GM12878 (cell line): ENCODE results near the gene RPS6KA2. TPM values are rescaled to one million over a fixed set of nuclear protein-coding genes. Genes with fewer than 3 reads are reported as not detected.

Source experiments
- ATAC-seq: fragments of 200-7000 bp; cut with Tn5 transposase; 3 replicates; pipeline ENCODE4 v1.9.1; 2020; ENCODE audit warnings: mild to moderate bottlenecking, moderate library complexity
- BruUV-seq: library from RNA; stranded (reverse); fragments of 400-500 nt; replicated peaks from 2 replicates; lab custom pipeline; 2021; lab: Mats Ljungman, UMichigan
- CTCF ChIA-PET: fragments of 300-600 bp; sonication (Branson Sonifier 250); formaldehyde crosslinking; extraction: SDS; loops from one replicate; lab custom pipeline; 2021; ENCODE audit warnings: inconsistent platforms; lab: Yijun Ruan, JAX
- POLR2A ChIA-PET: fragments of 350-600 bp; formaldehyde crosslinking; extraction: SDS; loops from one replicate; lab custom pipeline; 2021; ENCODE audit warnings: inconsistent platforms; lab: Charles Lee
- RAD21 ChIA-PET: fragments of 300-600 bp; sonication (Branson Sonifier 250); formaldehyde crosslinking; loops from one replicate; lab custom pipeline; 2023; ENCODE audit warnings: antibody characterized with exemption; ENCODE audit not compliant: unreplicated experiment; lab: Charles Lee
- SMC1A ChIA-PET: fragments of 300-600 bp; sonication (Branson Sonifier 250); formaldehyde crosslinking; loops from one replicate; lab custom pipeline; 2023; ENCODE audit not compliant: unreplicated experiment, uncharacterized antibody; lab: Charles Lee
- DNase-seq: peaks from one replicate; pipeline ENCODE4 v3.0.0-alpha.2; 2011; ENCODE audit warnings: low read depth, low spot score
- FAIRE-seq: peaks from 3 replicates; lab custom pipeline; 2011; peaks lifted over from hg19 to GRCh38; lab: Jason Lieb, UNC
- H2AFZ ChIP-seq: 2 replicates; pipeline ENCODE4 v1.6.0; 2011; ENCODE audit warnings: low read depth, low read length, control low read depth; ENCODE audit not compliant: control insufficient read depth
- H3K27ac ChIP-seq: 2 replicates; pipeline ENCODE4 v1.5.1; 2011; ENCODE audit warnings: control low read depth; ENCODE audit not compliant: control insufficient read depth, insufficient read depth
- H3K27me3 ChIP-seq, 2 experiments: replicated peaks in 1 of 2; 2 replicates each; pipeline versions ENCODE4 v1.6.0 to v1.6.1; 2011; ENCODE audit warnings: low read length in 1 of 2; ENCODE audit not compliant: control insufficient read depth in 2 of 2, insufficient read depth in 2 of 2
- H3K36me3 ChIP-seq, 2 experiments: 2 replicates each; pipeline ENCODE4 v1.5.1; 2011; ENCODE audit warnings: low read length in 1 of 2; ENCODE audit not compliant: control insufficient read depth in 2 of 2, insufficient read depth in 2 of 2
- H3K4me1 ChIP-seq: 2 replicates; pipeline ENCODE4 v1.6.1; 2011; ENCODE audit warnings: mild to moderate bottlenecking, low read length, moderate library complexity, mixed read lengths; ENCODE audit not compliant: control insufficient read depth, insufficient read depth
- H3K4me2 ChIP-seq: 2 replicates; pipeline ENCODE4 v1.6.0; 2011; ENCODE audit warnings: control low read depth; ENCODE audit not compliant: control insufficient read depth, insufficient read depth
- H3K4me3 ChIP-seq: fragments of 200-600 bp; sonication (generic); 2 replicates; pipeline ENCODE4 v1.5.1; 2016
- H3K79me2 ChIP-seq: 2 replicates; pipeline ENCODE4 v1.6.0; 2011; ENCODE audit warnings: low read length; ENCODE audit not compliant: control insufficient read depth, insufficient read depth
- H3K9ac ChIP-seq: 2 replicates; pipeline ENCODE4 v1.8.0; 2011; ENCODE audit warnings: low read length, control low read depth, mixed read lengths; ENCODE audit not compliant: control insufficient read depth, insufficient read depth
- H3K9me3 ChIP-seq: replicated peaks from 3 replicates; pipeline ENCODE4 v1.5.1; 2011; ENCODE audit warnings: mild to moderate bottlenecking, low read length; ENCODE audit not compliant: control insufficient read depth, insufficient read depth
- H4K20me1 ChIP-seq: 2 replicates; pipeline ENCODE4 v1.6.0; 2011; ENCODE audit not compliant: control insufficient read depth, insufficient read depth
- ATF2 ChIP-seq: IDR thresholded peaks from 2 replicates; pipeline ENCODE4 v1.6.1; 2012; ENCODE audit warnings: low read length, inconsistent platforms
- KAT2A ChIP-seq: conservative IDR thresholded peaks from 2 replicates; pipeline ENCODE4 v1.6.1; 2011; ENCODE audit warnings: low read depth, low read length; ENCODE audit not compliant: control insufficient read depth
- MLLT1 ChIP-seq: fragments of 450-650 bp; IDR thresholded peaks from 2 replicates; pipeline ENCODE4 v1.6.1; 2016; ENCODE audit warnings: mild to moderate bottlenecking
- NFIC ChIP-seq: IDR thresholded peaks from 2 replicates; pipeline ENCODE4 v1.6.1; 2012; ENCODE audit warnings: low read depth, mild to moderate bottlenecking, inconsistent platforms, low read length, moderate library complexity
- POLR2AphosphoS5 ChIP-seq: IDR thresholded peaks from 2 replicates; pipeline ENCODE4 v1.6.1; 2011; ENCODE audit warnings: mild to moderate bottlenecking, low read length, inconsistent platforms
- RAD21 ChIP-seq: IDR thresholded peaks from 2 replicates; pipeline ENCODE4 v1.6.1; 2011; ENCODE audit warnings: mild to moderate bottlenecking, low read depth, low read length, moderate library complexity; ENCODE audit not compliant: insufficient read depth
- RFX5 ChIP-seq: IDR thresholded peaks from 2 replicates; pipeline ENCODE4 v1.6.1; 2011; ENCODE audit warnings: low read depth, low read length, improper control_type of control experiment
- RUNX3 ChIP-seq: IDR thresholded peaks from 2 replicates; pipeline ENCODE4 v1.6.1; 2012; ENCODE audit warnings: low read length, inconsistent platforms
- SUPT20H ChIP-seq: IDR thresholded peaks from 2 replicates; pipeline ENCODE4 v1.6.1; 2011; ENCODE audit warnings: low read depth, mild to moderate bottlenecking, low read length, moderate library complexity, borderline replicate concordance; ENCODE audit not compliant: control insufficient read depth
- TARDBP ChIP-seq: IDR thresholded peaks from 2 replicates; pipeline ENCODE4 v1.6.1; 2016; ENCODE audit warnings: borderline replicate concordance
- TCF3 ChIP-seq: IDR thresholded peaks from 2 replicates; pipeline ENCODE4 v1.6.1; 2012; ENCODE audit warnings: low read depth, mild to moderate bottlenecking, low read length, borderline replicate concordance; ENCODE audit not compliant: insufficient read depth
- TCF7 ChIP-seq: IDR thresholded peaks from 2 replicates; pipeline ENCODE4 v1.6.1; 2014; ENCODE audit warnings: antibody characterized with exemption, borderline replicate concordance
- ZNF687 ChIP-seq: fragments of 450-650 bp; IDR thresholded peaks from 2 replicates; pipeline ENCODE4 v1.6.1; 2017; ENCODE audit warnings: mild to moderate bottlenecking, moderate library complexity
- WGBS: methylation state at CpG from one replicate; pipeline ENCODE4 v1.1.6; 2016; ENCODE audit warnings: low lambda C conversion rate; ENCODE audit not compliant: insufficient replicate concordance, insufficient coverage; ENCODE audit errors: missing lambda C conversion rate; 5-methylcytosine and 5-hydroxymethylcytosine counted together
- in situ Hi-C: fragments of 300-500 bp; cut with MboI; formaldehyde crosslinking; loops from 9 replicates; pipeline ENCODE4 v1.14.3; 2018; ENCODE audit warnings: mixed read lengths
- intact Hi-C: fragments of 100-400 bp; cut with micrococcal nuclease; formaldehyde crosslinking; loops from one replicate; pipeline ENCODE4 v1.14.2; 2022; ENCODE audit not compliant: unreplicated experiment
- polyA plus RNA-seq, 11 experiments: library from polyadenylated mRNA; depleted of rRNA in 4 of 11; unstranded in 6 of 11; stranded (reverse) in 5 of 11; fragments of >200 nt; fragmentation: Nextera tagmentation in 4 of 11; fragmentation: Illumina TruSeq in 1 of 11; extraction: Ambion mirVana in 4 of 11; extraction: Trizol in 1 of 11; gene quantifications; 1 replicate in 1 of 11; 2 replicates in 10 of 11; pipeline versions ENCODE4 v1.2.1 to v1.2.3, GENCODE V29; 2011 to 2016; ENCODE audit warnings: inconsistent platforms in 2 of 11, missing spikeins in 2 of 11, low read depth in 1 of 11
- total RNA-seq, 4 experiments: library from RNA; depleted of rRNA in 3 of 4; stranded (reverse); fragments of >200 nt in 3 of 4; fragmentation: Illumina TruSeq in 1 of 4; extraction: Trizol in 1 of 4; gene quantifications; 2 replicates each; pipeline versions ENCODE4 v1.2.1 to v1.2.3, GENCODE V29; 2013 to 2021

RPS6KA2 gene
- total and polyA plus RNA-seq, 10 of the 15 experiments (the other 5 are each of a cell fraction or from before 2014, with no cell fraction given) = 0.02 to 1.0 (median 0.22) TPM; not detected in 1

- TF ChIP-seq SUPT20H (no peak), NFIC (no peak), TCF7 (no peak), TARDBP (no peak)
- TF ChIP-seq, all 136 proteins: peak for 0
These were observed 46.0 kb downstream of the RPS6KA2 start (continued) for GRCh38 chr6:166581091-166581511.

- Histone ChIP-seq H3K4me3 (no peak overlapping the region), H3K9ac (no peak overlapping the region), H2AFZ (no peak overlapping the region), H3K27ac (no peak overlapping the region), H4K20me1 (no peaks in the 10 kb centered on the region), H3K36me3 (no peaks in the 10 kb centered on the region), H3K27me3 (no peaks in the 10 kb centered on the region), H3K4me2 (no peak overlapping the region), H3K4me1 (no peaks in the 10 kb centered on the region), H3K79me2 (no peaks in the 10 kb centered on the region), H3K9me3 (peaks cover 3% of the 10 kb centered on the region; the same call in 2 of the 3 replicates)
- no peak for DNase-seq
- intact Hi-C loops (no loop called here), in situ Hi-C loops (no loop called here)
- RAD21 ChIA-PET = no interaction called here
- POLR2A ChIA-PET = no interaction called here
- no peak for FAIRE-seq
- BruUV-seq = no TSS peak
- CTCF ChIA-PET = no interaction called here
- ATAC-seq = no peak
- SMC1A ChIA-PET = no interaction called here
- WGBS = 63% methylated on average over 17 of the region's 17 CpGs
- TF ChIP-seq MLLT1 (no peak), KAT2A (no peak), TCF3 (no peak), ZNF687 (no peak), RFX5 (no peak), RAD21 (no peak), POLR2AphosphoS5 (no peak), ATF2 (no peak), RUNX3 (no peak)
These were observed 46.7 kb downstream of the RPS6KA2 start for GRCh38 chr6:166580076-166581050.
